ENCODE results near the gene FAM200A. TPM values are rescaled to one million over a fixed set of nuclear protein-coding genes. Genes with fewer than 3 reads are reported as not detected.

The FAM200A gene
- total and polyA plus RNA-seq, 2 of the 13 experiments (the other 11 are each of a cell fraction or from before 2014, with no cell fraction given) = 4.7 to 6.3 TPM

GRCh38 chr7:99499721-99500636 lies 51.9 kb downstream of the FAM200A start, which contains the start of gene ZNF394 (continued):
- TF ChIP-seq ZBTB7B (CRISPR knock-in tag; IDR thresholded peaks at IDR 0.05) (peak; percentile 55), JDP2 (CRISPR knock-in tag; IDR thresholded peaks at IDR 0.05; ENCODE audit: borderline replicate concordance) (no peak), RBM22 (optimal IDR thresholded peaks at IDR 0.05; ENCODE audit: low read length) (no peak), ZBTB8A (CRISPR knock-in tag; IDR thresholded peaks at IDR 0.05; ENCODE audit: borderline replicate concordance, low read depth) (no peak)

GRCh38 chr7:99499371-99499720 lies 52.6 kb downstream of the FAM200A start:
- FAIRE-seq = no peak
- CTCF ChIA-PET (ENCODE audit: low intra/inter-chr PET ratio, low total read pairs) = no interaction called here
- H3K79me2 ChIP-seq (ENCODE audit: insufficient read depth, low read length) = peaks cover 40% of the 10 kb centered on the region
- TF ChIP-seq WIZ (CRISPR knock-in tag; IDR thresholded peaks at IDR 0.05) (0 out of 2 replicates have a peak, but pooled peaks have one; percentile 35), MED1 (CRISPR knock-in tag; IDR thresholded peaks at IDR 0.05) (no peak), NRL (CRISPR knock-in tag; IDR thresholded peaks at IDR 0.05; ENCODE audit: borderline replicate concordance) (no peak), SMARCC2 (IDR thresholded peaks at IDR 0.05) (no peak), KLF12 (CRISPR knock-in tag; IDR thresholded peaks at IDR 0.05; ENCODE audit: borderline replicate concordance) (0 out of 2 replicates have a peak, but pooled peaks have one; percentile 33), ZNF329 (CRISPR knock-in tag; IDR thresholded peaks at IDR 0.05; ENCODE audit: low read depth) (no peak), ZC3H4 (CRISPR knock-in tag; IDR thresholded peaks at IDR 0.05; ENCODE audit: borderline replicate concordance) (no peak), SOX13 (IDR thresholded peaks at IDR 0.05) (no peak), SOX13 (CRISPR knock-in tag; conservative IDR thresholded peaks at IDR 0.05 in 1 of 2, IDR thresholded peaks at IDR 0.05 in 1 of 2) (no peak), ZSCAN25 (CRISPR knock-in tag; IDR thresholded peaks at IDR 0.05) (0 out of 2 replicates have a peak, but pooled peaks have one; percentile 8), ZNF414 (CRISPR knock-in tag; IDR thresholded peaks at IDR 0.05) (0 out of 2 replicates have a peak, but pooled peaks have one; percentile 4), ZNF766 (CRISPR knock-in tag; IDR thresholded peaks at IDR 0.05; ENCODE audit: borderline replicate concordance) (no peak), ZNF484 (CRISPR knock-in tag; IDR thresholded peaks at IDR 0.05; ENCODE audit: borderline replicate concordance, low read depth) (no peak), RFX1 (IDR thresholded peaks at IDR 0.05) (no peak), MLXIP (CRISPR knock-in tag; IDR thresholded peaks at IDR 0.05; ENCODE audit: borderline replicate concordance) (no peak)

More at GRCh38 chr7:99499371-99499720, 52.6 kb downstream of the FAM200A start:
- Histone ChIP-seq H3K27ac (ENCODE audit: extremely low read length, insufficient read depth, low read length) (peak overlapping the region; percentile 85), H3K36me3 (replicated peaks in 1 of 2; ENCODE audit: control insufficient read depth in 1 of 2, insufficient read depth in 2 of 2, low read length in 2 of 2) (peaks cover 2 to 10% of the 10 kb centered on the region in 2 experiments; a peak in 4 of 5 replicates), H3K27me3 (ENCODE audit: control insufficient read depth in 1 of 2, insufficient read depth in 2 of 2, low read length in 2 of 2) (no peaks in the 10 kb centered on the region; a peak in 1 of 5 replicates), H4K20me1 (ENCODE audit: insufficient read depth, low read length) (peaks cover 17% of the 10 kb centered on the region), H3K4me3 (replicated peaks in 1 of 3; ENCODE audit: insufficient read depth in 1 of 3, low read depth in 2 of 3, low read length in 3 of 3) (peak overlapping the region; percentile 75 to 99 (median 98)), H3K4me2 (ENCODE audit: low read depth, low read length) (peak overlapping the region; percentile 90), H3K9me3 (ENCODE audit: low read length) (no peaks in the 10 kb centered on the region), H3K4me1 (ENCODE audit: insufficient read depth, low read length) (peaks cover 21% of the 10 kb centered on the region), H3K9ac (ENCODE audit: insufficient read depth, low read depth, low read length) (peak overlapping the region; percentile 85), H2AFZ (ENCODE audit: low read length) (no peak overlapping the region)
- POLR2A ChIA-PET = interaction anchor here (0.7 to 4.5 kb wide), 13 partner anchors 10 to 477 kb away, joined by 3 to 31 read pairs (median 4); partner anchors contain the start of genes ATP5MF, AZGP1, BUD31 and CPSF4
- BruUV-seq (replicated peaks) = no TSS peak
- in situ Hi-C loops (cut with HindIII; ENCODE audit: extremely low pct_ligation_motif_present, low pct_unique_long_range_greater_than_20kb) (no loop called here), intact Hi-C loops (cut with micrococcal nuclease; ENCODE audit: unreplicated experiment) (no loop called here)
- DNase-seq (ENCODE audit: low spot score) (no peak), ATAC-seq (peak; percentile 2; the same call in 2 of the 3 replicates)
- 0% methylated on average over 14 of the region's 14 CpGs for WGBS (ENCODE audit: low lambda C conversion rate)

Measured in HepG2 (cell line).